CD4-positive, alpha-beta T cell treated with Interleukin-17A for 1 hour (primary cell): ENCODE results near the gene KRTAP4-6.
"Not testable (repeated sequence)": the region's sequence is repeated elsewhere in the genome, so short reads cannot be mapped to it uniquely, and the experiment has no call there.

Experiments used
- DNase-seq: peaks from one replicate; pipeline ENCODE4 v3.0.0-alpha.2; 2020

The KRTAP4-6 gene

DNA sequence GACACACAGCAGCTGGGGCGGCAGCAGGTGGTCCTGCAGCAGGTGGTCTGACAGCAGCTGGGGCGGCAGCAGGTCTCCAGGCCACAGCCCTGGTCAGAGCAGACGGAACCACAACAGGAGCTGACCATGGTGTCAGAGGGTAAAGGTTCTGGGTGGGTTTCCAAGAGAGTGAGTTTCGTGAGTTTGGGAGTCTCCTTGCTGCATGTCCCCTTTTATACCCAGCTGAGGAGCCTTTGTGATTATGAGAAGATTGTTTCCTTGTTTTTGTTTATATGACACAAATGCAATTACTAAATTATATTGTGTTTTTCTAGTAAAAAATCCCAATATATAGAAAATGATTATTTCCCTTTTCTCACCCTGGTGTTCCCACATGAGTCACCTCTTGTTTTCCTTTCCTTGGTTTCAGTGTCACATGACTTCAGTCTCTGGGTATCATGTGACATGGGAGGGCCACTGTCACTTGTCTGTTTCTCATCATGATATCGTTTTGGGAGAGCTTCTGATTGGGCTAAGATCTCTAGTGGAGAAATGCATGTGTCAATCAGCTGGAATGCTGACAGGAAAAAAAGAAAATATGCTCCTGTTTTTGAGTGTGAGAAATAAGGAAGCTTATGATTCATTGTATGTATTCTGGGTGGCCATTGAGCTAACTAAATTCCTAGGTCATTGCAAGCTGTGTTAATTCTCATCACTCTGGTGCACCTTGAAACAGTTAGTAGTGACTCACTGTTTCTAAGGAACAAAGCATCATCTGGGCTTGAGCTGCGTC lies at the start of gene KRTAP4-6:
TSS of gene KRTAP4-6 (minus strand) at position 185 of the 772 bp plus-strand sequence. CDS start at position 128, 57 bp downstream.
- no peak for DNase-seq

DNA sequence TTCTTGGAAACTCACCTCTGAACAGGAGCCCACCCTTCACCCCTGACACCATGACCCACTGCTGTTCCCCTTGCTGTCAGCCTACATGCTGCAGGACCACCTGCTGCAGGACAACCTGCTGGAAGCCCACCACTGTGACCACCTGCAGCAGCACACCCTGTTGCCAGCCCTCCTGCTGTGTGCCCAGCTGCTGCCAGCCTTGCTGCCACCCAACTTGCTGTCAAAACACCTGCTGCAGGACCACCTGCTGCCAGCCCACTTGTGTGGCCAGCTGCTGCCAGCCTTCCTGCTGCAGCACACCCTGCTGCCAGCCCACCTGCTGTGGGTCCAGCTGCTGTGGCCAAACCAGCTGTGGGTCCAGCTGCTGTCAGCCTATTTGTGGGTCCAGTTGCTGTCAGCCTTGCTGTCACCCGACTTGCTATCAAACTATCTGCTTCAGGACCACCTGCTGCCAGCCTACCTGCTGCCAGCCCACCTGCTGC lies 49.5 kb upstream of the KRTAP4-6 start, which contains the start of gene KRTAP9-1:
TSS of gene KRTAP9-1 (plus strand) at position 51 of the 482 bp plus-strand sequence. CDS start at position 51, 0 bp downstream.
- DNase-seq, result not testable (repeated sequence)

DNA sequence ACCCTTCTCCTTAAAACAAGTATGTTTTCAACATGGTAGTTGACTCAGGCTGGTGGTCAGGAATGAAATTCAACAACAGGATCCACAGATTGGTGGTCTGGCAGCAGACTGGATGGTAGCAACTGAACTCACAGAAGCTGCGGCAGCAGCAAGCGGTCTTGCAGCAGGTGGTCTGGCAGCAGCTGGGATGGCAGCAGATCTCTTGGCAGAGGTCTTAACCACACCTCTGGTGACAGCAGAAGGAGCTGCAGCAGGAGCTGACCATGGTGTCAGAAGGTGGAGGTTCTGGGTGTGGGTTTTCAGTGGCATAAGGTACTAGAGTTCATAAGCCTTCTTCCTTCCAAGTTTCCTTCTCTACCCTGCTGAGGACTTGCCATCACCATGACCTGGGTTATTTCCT lies 46.5 kb upstream of the KRTAP4-6 start:
- no peak for DNase-seq

DNA sequence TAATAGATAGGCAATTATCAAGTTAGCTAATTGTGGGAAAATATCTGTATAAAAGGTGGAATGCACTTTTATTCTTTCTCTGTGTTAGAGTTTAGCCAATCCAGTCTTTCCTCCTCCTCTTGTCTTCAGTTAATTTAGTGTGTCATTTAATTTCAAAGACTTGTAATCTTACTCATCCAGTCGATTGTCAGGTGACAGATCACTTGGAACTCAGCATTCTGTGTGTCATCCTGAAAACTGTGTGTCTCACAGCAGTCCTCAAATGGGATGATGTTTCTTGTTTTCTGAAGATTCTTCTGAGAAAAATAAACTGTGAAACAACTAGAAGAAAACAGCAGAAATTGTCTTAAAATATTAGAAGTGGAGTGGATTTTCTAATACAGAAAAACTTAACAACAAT lies 44.7 kb upstream of the KRTAP4-6 start:
- DNase-seq, result no peak

DNA sequence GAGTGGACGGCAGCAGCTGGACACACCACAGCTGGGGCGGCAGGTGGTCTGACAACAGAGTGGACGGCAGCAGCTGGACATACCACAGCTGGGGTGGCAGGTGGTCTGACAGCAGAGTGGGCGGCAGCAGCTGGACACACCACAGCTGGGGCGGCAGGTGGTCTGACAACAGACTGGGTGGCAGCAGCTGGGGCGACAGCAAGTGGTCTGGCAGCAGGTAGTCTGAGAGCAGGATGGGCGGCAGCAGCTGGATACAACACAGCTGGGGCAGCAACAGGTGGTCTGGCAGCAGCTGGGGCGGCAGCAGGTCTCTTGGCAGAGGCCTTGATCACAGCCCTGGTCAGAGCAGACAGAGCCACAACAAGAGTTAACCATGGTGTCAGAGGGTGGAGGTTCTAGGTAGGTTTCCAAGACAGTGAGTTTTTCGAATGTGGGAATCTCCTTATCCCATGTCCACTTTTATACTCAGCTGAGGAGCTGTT lies 44.2 kb upstream of the KRTAP4-6 start, which contains the start of gene KRTAP4-1:
TSS of gene KRTAP4-1 (minus strand) at position 432 of the 482 bp plus-strand sequence. CDS start at position 375, 57 bp downstream.
- DNase-seq, result no peak

DNA sequence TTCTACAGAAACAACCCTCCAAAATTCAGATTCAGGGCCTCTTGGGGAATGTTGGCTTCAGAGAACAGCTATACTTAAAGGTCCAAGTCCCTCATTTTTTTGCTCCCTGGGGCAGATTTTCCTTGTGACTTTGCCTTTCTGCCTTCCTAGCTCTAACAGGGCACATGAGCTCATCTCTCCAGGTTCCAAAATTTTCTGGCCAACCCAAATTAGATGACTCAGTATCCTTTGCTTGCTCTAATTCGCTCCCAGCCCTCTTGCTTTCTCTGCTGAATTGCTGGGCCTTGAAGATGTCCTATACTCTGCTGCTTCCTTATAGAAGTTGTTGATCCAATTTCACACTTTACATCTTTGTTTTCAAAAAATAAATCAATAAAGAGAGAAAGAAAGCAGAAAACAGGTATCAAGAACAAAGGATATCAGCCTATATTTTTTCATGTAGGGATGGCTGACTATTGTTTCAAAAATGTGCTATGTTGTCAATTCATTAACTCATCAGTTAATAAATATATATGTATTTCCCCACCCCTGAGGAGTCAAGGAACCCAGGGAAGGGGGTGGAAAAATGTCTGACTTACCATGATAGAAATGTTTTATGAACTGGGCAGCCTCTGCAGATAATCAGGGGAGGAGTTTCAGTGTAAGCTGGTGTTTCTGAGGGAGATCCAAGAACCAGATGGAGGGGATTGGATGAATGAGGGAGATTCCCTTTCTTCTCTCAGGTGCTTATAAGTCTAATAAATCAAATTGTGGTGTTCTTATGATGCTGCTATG lies 38.7 kb upstream of the KRTAP4-6 start:
- no peak for DNase-seq

DNA sequence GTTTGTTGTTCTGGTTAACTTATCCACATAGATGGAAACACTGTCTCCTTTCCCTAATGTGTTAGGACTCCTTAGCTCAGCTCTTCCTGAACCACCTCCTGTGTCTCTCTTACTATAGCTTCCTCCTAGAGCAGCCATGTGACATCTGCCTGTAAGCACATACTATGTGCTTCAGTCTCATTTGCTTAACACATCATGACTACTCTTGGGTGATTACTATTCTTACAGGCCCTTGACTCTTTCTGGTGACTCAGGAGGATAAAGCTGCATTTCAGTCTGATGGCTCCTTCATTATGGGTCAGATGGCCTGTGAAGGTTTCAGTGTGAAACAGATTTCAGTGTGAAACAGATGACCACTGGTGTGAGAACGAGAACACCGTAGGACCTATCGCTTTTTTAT lies 38.0 kb upstream of the KRTAP4-6 start:
- no peak for DNase-seq

DNA sequence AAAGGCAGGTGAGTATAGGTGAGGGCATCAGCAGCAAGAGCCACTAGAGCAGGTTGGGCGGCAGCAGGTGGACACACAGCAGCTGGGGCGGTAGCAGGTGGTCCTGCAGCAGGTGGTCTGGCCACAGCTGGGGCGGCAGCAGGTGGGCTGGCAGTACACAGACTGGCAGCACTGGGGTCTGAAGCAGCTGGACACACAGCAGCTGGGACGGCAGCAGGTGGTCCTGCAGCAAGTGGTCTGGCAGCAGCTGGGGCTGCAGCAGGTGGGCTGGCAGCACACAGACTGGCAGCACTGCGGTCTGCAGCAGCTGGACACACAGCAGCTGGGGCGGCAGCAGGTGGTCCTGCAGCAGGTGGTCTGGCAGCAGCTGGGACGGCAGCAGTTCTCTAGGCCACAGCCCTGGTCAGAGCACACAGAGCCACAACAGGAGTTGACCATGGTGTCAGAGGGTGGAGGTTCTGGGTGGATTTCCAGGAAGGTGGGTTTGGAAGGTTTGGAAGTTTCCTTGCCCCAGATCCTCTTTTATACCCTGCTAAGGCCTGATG lies 37.5 kb upstream of the KRTAP4-6 start, which contains the start of gene KRTAP4-2:
TSS of gene KRTAP4-2 (minus strand) at position 495 of the 545 bp plus-strand sequence. CDS start at position 438, 57 bp downstream.
- DNase-seq, result no peak

DNA sequence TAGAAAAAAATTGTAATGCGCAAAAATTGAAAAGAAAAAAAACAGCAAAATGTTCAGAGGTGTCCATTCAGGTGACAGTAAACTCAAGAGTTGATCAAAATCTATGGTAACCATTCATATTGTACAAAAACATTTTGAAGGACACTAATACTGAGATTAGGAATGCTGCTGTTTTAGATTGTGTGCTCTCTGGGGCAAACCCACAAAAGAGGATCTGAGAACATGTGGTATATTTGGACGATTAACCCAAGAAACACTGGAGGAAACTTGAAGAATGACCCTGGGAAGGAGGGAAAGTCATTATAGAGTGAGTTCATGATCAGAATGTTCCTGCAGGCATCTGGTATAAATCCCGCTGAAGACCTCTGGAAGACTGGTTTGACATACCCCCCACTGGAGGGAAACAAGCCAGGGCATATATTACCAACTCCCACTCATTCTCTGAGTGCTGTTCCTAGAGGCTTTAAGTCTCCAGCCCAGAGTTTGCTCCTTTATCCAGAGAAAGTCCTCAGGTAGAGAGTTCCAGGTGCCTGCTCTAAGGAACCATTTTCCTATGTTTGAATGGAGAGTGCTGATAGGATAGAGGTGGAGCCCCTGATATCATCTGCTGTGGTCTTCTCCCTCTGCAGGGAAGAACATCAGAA lies 36.5 kb upstream of the KRTAP4-6 start:
- DNase-seq, result no peak

DNA sequence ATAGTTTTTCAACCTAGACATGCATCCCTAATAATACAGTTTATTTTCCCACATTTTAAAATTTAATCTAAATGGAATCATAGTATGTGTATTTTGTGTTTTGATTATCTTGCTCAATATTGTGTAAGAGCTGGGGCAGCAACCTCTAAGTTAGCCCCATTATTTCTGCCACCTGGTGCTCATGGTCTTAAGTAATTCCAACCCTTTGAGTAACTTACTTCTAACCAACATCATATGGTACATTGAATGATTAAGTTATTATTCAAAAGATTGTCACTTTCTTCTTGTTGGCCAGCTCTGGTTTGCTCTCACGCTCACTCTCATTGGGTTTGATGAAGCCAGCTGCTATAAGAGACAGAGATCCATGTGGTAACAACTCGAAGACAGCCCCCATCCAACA lies 31.5 kb upstream of the KRTAP4-6 start:
- no peak for DNase-seq

DNA sequence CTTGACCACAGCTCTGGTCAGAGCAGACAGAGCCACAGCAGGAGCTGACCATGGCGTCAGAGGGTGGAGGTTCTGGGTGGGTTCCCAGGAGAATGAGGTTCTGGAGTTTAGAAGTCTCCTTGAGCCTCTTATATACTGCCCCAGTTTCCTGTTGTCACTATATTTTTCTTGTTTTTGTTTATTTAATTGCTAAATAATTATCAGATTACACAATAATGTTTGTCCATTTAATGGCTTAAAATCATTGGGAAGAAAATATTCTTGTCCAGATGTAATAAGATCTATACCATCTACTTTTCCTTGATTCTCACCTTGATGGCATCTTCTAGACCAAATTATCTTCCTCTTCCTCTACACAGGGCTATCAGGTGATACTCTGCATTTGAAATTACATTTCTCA lies 27.8 kb upstream of the KRTAP4-6 start, which contains the start of gene KRTAP4-3:
TSS of gene KRTAP4-3 (minus strand) at position 101 of the 400 bp plus-strand sequence. CDS start at position 52, 49 bp downstream.
- DNase-seq, result no peak

DNA sequence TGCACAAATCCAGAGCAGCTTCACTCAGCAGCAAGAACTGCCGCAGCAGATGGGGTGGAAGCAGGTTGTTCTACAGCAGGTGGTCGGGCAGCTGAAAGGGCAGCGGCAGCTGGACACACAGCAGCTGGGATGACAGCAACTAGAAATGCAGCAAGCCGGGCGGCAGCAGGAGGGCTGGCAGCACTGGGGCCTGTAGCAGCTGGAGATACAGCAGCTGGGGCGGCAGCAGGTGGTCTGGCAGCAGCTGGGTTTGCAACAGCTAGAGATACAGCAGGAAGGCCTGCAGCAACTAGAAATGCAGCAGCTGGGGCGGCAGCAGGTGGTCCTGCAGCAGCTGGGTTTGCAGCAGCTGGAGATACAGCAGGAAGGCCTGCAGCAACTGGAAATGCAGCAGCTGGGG lies 27.2 kb upstream of the KRTAP4-6 start:
- no peak for DNase-seq

DNA sequence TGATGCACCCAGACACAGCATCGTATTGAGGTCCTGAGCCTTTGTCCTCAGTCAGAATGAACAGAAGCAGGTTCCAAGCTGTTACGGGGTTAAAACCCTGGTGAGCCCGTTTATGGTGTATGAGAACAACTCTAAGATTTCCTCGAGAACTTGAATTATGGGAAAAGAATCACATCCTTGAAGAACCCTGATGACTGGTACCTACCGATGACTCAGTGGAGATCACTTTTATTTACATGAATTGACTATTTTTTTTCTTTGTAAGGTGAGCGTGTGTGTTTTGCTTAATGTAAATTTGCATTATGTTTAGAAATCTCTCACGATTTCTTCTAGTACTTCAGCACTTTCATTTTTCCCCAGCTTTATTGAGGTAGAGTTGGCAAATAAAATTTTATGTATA lies 23.5 kb upstream of the KRTAP4-6 start:
- no peak for DNase-seq

DNA sequence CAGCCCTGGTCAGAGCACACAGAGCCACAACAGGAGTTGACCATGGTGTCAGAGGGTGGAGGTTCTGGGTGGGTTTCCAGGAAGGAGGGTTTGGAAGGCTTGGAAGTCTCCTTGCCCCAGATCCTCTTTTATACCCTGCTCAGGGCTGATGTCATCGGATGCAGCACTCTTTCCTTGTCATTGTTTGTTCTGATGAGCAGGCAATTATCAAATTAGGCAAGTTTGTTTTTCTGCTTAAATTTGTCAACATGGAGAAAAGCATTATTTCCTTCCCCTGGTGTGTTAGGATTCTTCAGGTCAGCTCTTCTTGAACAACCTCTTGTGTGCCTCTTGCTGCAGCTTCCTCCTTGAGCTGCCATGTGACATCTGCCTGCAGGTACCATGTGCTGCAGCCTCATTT lies 20.3 kb upstream of the KRTAP4-6 start, which contains the start of gene KRTAP4-4:
TSS of gene KRTAP4-4 (minus strand) at position 101 of the 400 bp plus-strand sequence. CDS start at position 44, 57 bp downstream.
- DNase-seq, result no peak

DNA sequence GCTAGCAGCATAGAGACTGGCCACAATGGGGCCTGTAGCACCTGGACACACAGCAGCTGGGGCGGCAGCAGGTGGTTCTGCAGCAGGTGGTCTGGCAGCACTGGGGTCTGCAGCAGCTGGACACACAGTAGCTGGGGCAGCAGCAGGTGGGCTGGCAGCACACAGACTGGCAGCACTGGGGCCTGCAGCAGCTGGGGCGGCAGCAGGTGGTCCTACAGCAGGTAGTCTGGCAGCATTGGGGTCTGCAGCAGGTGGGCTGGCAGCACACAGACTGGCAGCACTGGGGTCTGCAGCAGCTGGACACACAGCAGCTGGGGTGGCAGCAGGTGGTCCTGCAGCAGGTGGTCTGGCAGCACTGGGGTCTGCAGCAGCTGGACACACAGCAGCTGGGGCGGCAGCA lies 19.8 kb upstream of the KRTAP4-6 start:
- DNase-seq, result not testable (repeated sequence)

DNA sequence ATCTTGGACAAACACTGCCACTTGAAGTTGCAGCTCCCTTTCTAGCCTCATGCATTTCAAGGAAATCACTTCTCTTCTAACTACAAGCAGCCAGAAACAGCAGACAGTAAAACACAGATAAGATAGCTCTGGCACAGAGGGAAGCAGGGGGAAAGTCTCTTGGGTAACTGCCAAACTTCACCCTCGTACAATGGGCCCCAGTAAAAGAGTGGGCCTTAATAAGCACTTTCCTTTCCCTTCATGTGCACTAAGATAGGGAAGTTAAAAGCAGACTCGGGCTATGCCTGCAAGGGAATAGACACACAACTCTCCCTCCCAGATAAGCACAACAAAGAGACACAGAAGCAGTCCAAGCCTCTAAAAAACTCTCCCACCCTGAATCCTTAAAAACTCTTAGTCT lies 13.5 kb upstream of the KRTAP4-6 start:
- no peak for DNase-seq

DNA sequence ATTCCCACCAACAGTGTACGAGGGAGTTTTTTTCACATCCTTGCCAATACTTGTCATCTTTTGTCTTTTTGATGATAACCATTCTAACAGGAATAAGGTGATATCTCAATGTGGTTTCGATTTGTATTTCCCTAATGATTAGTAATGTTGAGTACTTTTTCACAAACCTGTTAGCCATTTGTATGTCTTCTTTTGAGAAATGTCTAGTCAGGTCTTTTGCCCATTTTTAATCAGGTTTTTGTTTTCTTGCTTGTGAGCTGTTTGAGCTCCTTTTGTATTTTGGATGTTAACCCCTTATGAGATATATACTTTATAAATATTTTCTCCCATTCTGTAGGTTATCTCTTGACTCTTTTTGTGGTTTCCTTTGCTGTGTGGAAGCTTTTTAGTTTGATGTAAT lies 11.2 kb upstream of the KRTAP4-6 start:
- no peak for DNase-seq

DNA sequence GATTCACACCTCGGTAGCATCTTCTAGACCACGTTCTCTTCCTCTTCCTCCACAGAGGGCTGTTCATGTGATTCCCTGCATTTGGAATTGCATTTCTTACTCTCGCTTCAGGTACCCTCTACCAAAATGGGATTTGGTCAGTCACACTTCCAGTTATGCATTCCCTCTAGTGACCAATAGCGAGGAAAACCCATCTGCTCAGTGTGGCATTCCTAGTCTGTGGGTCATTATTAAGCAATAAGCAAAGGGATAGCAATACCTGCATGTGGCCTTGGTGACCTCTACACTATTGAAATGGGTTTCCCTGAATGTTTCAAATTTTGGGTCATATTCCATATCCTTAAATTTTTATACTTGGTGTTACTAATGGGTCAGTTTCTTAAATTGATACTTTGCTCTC lies 9.7 kb upstream of the KRTAP4-6 start:
- no peak for DNase-seq

DNA sequence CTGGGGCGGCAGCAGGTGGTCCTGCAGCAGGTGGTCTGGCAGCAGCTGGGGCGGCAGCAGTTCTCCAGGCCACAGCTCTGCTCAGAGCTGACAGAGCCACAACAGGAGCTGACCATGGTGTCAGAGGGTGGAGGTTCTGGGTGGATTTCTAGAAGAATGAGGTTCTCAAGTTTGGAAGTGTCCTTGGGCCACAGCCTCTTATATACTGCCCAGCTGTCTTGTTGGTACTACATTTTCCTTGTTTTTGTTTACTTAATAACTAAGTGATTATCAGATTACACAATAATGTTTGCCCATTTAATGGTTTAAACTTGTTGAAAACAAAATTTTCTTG lies 9.3 kb upstream of the KRTAP4-6 start, which contains the start of gene KRTAP4-5:
TSS of gene KRTAP4-5 (minus strand) at position 174 of the 334 bp plus-strand sequence. CDS start at position 116, 58 bp downstream.
- no peak for DNase-seq

DNA sequence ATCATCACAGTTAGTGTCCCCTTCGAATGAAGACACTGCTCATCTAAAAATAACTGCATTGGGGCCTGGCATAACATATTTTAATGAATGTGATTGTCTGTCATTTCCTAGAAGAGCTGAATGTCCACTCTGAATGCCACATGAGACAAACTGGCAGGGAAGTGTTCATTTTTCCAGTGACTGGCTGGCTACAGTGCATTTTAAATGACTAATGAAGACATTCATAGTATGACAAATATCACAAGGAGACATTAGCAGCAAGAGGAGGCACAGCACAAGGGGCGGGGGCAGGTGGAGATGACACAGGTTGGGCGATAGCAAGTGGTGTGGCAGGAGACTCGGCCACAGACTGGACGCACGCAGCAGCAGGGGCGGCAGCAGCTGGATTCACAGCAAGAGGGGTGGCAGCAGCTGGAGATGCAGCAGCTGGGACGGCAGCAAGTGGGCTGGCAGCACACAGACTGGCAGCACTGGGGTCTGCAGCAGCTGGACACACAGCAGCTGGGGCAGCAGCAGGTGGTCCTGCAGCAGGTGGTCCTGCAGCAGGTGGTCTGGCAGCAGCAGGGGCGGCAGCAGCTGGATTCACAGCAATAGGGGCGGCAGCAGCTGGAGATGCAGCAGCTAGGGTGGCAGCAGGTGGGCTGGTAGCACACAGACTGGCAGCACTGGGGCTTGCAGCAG lies 8.8 kb upstream of the KRTAP4-6 start:
- not testable (repeated sequence) for DNase-seq

DNA sequence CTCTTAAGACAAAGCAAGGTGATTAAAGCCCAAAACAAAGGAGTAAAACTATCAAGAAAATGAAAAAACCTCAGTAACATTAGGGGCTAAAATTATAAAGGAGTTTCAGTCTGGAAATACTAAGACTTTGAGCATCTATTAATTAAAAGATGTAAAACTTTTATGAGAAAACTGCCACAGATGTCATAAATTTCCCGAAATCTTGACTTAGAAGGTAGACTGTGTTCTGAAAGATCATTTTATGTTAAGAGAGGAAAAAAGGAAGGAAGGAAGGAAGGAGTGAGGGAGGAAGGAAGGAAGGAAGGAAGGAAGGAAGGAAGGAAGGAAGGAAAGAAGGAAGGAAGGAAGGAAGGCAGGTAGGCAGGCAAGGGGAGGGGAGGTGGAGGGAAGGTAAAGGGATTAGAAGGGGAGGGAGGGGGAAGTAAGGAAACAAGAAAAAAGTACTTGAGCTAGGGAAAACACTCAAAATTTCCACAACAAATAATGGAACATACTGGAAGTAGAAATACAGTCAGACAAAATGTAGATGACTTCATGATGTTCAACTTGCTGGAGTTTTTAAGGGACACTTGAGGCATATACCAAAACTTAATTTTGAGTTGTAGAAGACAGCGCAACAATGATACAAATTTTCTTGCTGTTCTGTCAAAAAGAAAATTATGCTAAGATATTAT lies 7.3 kb upstream of the KRTAP4-6 start:
- no peak for DNase-seq
